GM12878 (cell line): Measurements from ENCODE around the gene CAMK2A. TPM values are rescaled to one million over a fixed set of nuclear protein-coding genes. Genes with fewer than 3 reads are reported as not detected.

Experiments used
- ATAC-seq: fragments of 200-7000 bp; cut with Tn5 transposase; 3 replicates; pipeline ENCODE4 v1.9.1; 2020; ENCODE audit warnings: mild to moderate bottlenecking, moderate library complexity
- BruUV-seq: library from RNA; stranded (reverse); fragments of 400-500 nt; replicated peaks from 2 replicates; lab custom pipeline; 2021; lab: Mats Ljungman, UMichigan
- CTCF ChIA-PET: fragments of 300-600 bp; sonication (Branson Sonifier 250); formaldehyde crosslinking; extraction: SDS; loops from one replicate; lab custom pipeline; 2021; ENCODE audit warnings: inconsistent platforms; lab: Yijun Ruan, JAX
- POLR2A ChIA-PET: fragments of 350-600 bp; formaldehyde crosslinking; extraction: SDS; loops from one replicate; lab custom pipeline; 2021; ENCODE audit warnings: inconsistent platforms; lab: Charles Lee
- RAD21 ChIA-PET: fragments of 300-600 bp; sonication (Branson Sonifier 250); formaldehyde crosslinking; loops from one replicate; lab custom pipeline; 2023; ENCODE audit warnings: antibody characterized with exemption; ENCODE audit not compliant: unreplicated experiment; lab: Charles Lee
- SMC1A ChIA-PET: fragments of 300-600 bp; sonication (Branson Sonifier 250); formaldehyde crosslinking; loops from one replicate; lab custom pipeline; 2023; ENCODE audit not compliant: unreplicated experiment, uncharacterized antibody; lab: Charles Lee
- DNase-seq: peaks from one replicate; pipeline ENCODE4 v3.0.0-alpha.2; 2011; ENCODE audit warnings: low read depth, low spot score
- FAIRE-seq: peaks from 3 replicates; lab custom pipeline; 2011; peaks lifted over from hg19 to GRCh38; lab: Jason Lieb, UNC
- H2AFZ ChIP-seq: 2 replicates; pipeline ENCODE4 v1.6.0; 2011; ENCODE audit warnings: low read depth, low read length, control low read depth; ENCODE audit not compliant: control insufficient read depth
- H3K27ac ChIP-seq: 2 replicates; pipeline ENCODE4 v1.5.1; 2011; ENCODE audit warnings: control low read depth; ENCODE audit not compliant: control insufficient read depth, insufficient read depth
- H3K27me3 ChIP-seq, 2 experiments: replicated peaks in 1 of 2; 2 replicates each; pipeline versions ENCODE4 v1.6.0 to v1.6.1; 2011; ENCODE audit warnings: low read length in 1 of 2; ENCODE audit not compliant: control insufficient read depth in 2 of 2, insufficient read depth in 2 of 2
- H3K36me3 ChIP-seq, 2 experiments: 2 replicates each; pipeline ENCODE4 v1.5.1; 2011; ENCODE audit warnings: low read length in 1 of 2; ENCODE audit not compliant: control insufficient read depth in 2 of 2, insufficient read depth in 2 of 2
- H3K4me1 ChIP-seq: 2 replicates; pipeline ENCODE4 v1.6.1; 2011; ENCODE audit warnings: mild to moderate bottlenecking, low read length, moderate library complexity, mixed read lengths; ENCODE audit not compliant: control insufficient read depth, insufficient read depth
- H3K4me2 ChIP-seq: 2 replicates; pipeline ENCODE4 v1.6.0; 2011; ENCODE audit warnings: control low read depth; ENCODE audit not compliant: control insufficient read depth, insufficient read depth
- H3K4me3 ChIP-seq: fragments of 200-600 bp; sonication (generic); 2 replicates; pipeline ENCODE4 v1.5.1; 2016
- H3K79me2 ChIP-seq: 2 replicates; pipeline ENCODE4 v1.6.0; 2011; ENCODE audit warnings: low read length; ENCODE audit not compliant: control insufficient read depth, insufficient read depth
- H3K9ac ChIP-seq: 2 replicates; pipeline ENCODE4 v1.8.0; 2011; ENCODE audit warnings: low read length, control low read depth, mixed read lengths; ENCODE audit not compliant: control insufficient read depth, insufficient read depth
- H3K9me3 ChIP-seq: replicated peaks from 3 replicates; pipeline ENCODE4 v1.5.1; 2011; ENCODE audit warnings: mild to moderate bottlenecking, low read length; ENCODE audit not compliant: control insufficient read depth, insufficient read depth
- H4K20me1 ChIP-seq: 2 replicates; pipeline ENCODE4 v1.6.0; 2011; ENCODE audit not compliant: control insufficient read depth, insufficient read depth
- FOS ChIP-seq: IDR thresholded peaks from 3 replicates; pipeline ENCODE4 v1.6.1; 2011; ENCODE audit warnings: borderline replicate concordance; ENCODE audit not compliant: insufficient read length; ENCODE audit errors: extremely low read depth
- IRF4 ChIP-seq: IDR thresholded peaks from 2 replicates; pipeline ENCODE4 v1.6.1; 2011; ENCODE audit warnings: low read depth, low read length
- JUNB ChIP-seq: IDR thresholded peaks from 2 replicates; pipeline ENCODE4 v1.6.1; 2016; ENCODE audit warnings: antibody characterized with exemption, mild to moderate bottlenecking
- WGBS: methylation state at CpG from one replicate; pipeline ENCODE4 v1.1.6; 2016; ENCODE audit warnings: low lambda C conversion rate; ENCODE audit not compliant: insufficient replicate concordance, insufficient coverage; ENCODE audit errors: missing lambda C conversion rate; 5-methylcytosine and 5-hydroxymethylcytosine counted together
- in situ Hi-C: fragments of 300-500 bp; cut with MboI; formaldehyde crosslinking; loops from 9 replicates; pipeline ENCODE4 v1.14.3; 2018; ENCODE audit warnings: mixed read lengths
- intact Hi-C: fragments of 100-400 bp; cut with micrococcal nuclease; formaldehyde crosslinking; loops from one replicate; pipeline ENCODE4 v1.14.2; 2022; ENCODE audit not compliant: unreplicated experiment
- polyA plus RNA-seq, 11 experiments: library from polyadenylated mRNA; depleted of rRNA in 4 of 11; unstranded in 6 of 11; stranded (reverse) in 5 of 11; fragments of >200 nt; fragmentation: Nextera tagmentation in 4 of 11; fragmentation: Illumina TruSeq in 1 of 11; extraction: Ambion mirVana in 4 of 11; extraction: Trizol in 1 of 11; gene quantifications; 1 replicate in 1 of 11; 2 replicates in 10 of 11; pipeline versions ENCODE4 v1.2.1 to v1.2.3, GENCODE V29; 2011 to 2016; ENCODE audit warnings: inconsistent platforms in 2 of 11, missing spikeins in 2 of 11, low read depth in 1 of 11
- total RNA-seq, 4 experiments: library from RNA; depleted of rRNA in 3 of 4; stranded (reverse); fragments of >200 nt in 3 of 4; fragmentation: Illumina TruSeq in 1 of 4; extraction: Trizol in 1 of 4; gene quantifications; 2 replicates each; pipeline versions ENCODE4 v1.2.1 to v1.2.3, GENCODE V29; 2013 to 2021
- TF ChIP-seq, protein P1 (sequence below): fragments of 450-650 bp; IDR thresholded peaks from 2 replicates; pipeline ENCODE4 v1.6.1; 2017; ENCODE audit warnings: mild to moderate bottlenecking, moderate library complexity
- TF ChIP-seq, protein P2 (sequence below): fragments of 450-650 bp; IDR thresholded peaks from 2 replicates; pipeline ENCODE4 v1.6.1; 2018; ENCODE audit warnings: borderline replicate concordance, mild to moderate bottlenecking; ENCODE audit not compliant: partially characterized antibody
- TF ChIP-seq, protein P3 (sequence below): IDR thresholded peaks from 2 replicates; pipeline ENCODE4 v1.6.1; 2012; ENCODE audit warnings: mild to moderate bottlenecking, low read depth, low read length

Gene CAMK2A
- total and polyA plus RNA-seq, 10 of the 15 experiments (the other 5 are each of a cell fraction or from before 2014, with no cell fraction given) = 0.11 TPM; not detected in 9

DNA sequence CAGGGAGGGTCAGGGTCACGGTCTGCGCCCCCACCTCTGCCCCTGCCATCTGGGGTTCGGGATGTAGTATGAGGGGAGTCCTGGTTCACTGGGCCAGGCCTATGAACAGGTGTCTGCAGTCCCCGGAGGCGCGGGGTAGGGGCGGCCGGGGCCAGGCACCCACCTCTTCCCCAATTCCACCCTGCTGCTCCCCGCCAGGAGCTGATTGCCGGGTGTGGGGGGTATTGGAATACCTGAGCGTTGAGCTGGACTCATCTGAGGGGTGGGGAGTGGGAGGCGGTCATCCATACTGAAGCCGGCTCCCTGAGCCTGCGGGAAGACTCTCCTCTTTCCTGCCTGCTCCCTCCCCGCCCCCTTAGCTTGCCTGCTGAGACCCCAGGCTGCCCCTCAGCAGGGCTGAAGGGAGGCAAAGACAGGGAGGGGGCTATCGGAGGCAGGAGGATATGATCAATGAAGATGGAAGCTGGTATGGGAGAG lies 99.0 kb downstream of the CAMK2A start (continued):
- no peak for TF ChIP-seq JUNB
- TF ChIP-seq, protein P1, sequence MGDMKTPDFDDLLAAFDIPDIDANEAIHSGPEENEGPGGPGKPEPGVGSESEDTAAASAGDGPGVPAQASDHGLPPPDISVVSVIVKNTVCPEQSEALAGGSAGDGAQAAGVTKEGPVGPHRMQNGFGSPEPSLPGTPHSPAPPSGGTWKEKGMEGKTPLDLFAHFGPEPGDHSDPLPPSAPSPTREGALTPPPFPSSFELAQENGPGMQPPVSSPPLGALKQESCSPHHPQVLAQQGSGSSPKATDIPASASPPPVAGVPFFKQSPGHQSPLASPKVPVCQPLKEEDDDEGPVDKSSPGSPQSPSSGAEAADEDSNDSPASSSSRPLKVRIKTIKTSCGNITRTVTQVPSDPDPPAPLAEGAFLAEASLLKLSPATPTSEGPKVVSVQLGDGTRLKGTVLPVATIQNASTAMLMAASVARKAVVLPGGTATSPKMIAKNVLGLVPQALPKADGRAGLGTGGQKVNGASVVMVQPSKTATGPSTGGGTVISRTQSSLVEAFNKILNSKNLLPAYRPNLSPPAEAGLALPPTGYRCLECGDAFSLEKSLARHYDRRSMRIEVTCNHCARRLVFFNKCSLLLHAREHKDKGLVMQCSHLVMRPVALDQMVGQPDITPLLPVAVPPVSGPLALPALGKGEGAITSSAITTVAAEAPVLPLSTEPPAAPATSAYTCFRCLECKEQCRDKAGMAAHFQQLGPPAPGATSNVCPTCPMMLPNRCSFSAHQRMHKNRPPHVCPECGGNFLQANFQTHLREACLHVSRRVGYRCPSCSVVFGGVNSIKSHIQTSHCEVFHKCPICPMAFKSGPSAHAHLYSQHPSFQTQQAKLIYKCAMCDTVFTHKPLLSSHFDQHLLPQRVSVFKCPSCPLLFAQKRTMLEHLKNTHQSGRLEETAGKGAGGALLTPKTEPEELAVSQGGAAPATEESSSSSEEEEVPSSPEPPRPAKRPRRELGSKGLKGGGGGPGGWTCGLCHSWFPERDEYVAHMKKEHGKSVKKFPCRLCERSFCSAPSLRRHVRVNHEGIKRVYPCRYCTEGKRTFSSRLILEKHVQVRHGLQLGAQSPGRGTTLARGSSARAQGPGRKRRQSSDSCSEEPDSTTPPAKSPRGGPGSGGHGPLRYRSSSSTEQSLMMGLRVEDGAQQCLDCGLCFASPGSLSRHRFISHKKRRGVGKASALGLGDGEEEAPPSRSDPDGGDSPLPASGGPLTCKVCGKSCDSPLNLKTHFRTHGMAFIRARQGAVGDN = no peak

DNA sequence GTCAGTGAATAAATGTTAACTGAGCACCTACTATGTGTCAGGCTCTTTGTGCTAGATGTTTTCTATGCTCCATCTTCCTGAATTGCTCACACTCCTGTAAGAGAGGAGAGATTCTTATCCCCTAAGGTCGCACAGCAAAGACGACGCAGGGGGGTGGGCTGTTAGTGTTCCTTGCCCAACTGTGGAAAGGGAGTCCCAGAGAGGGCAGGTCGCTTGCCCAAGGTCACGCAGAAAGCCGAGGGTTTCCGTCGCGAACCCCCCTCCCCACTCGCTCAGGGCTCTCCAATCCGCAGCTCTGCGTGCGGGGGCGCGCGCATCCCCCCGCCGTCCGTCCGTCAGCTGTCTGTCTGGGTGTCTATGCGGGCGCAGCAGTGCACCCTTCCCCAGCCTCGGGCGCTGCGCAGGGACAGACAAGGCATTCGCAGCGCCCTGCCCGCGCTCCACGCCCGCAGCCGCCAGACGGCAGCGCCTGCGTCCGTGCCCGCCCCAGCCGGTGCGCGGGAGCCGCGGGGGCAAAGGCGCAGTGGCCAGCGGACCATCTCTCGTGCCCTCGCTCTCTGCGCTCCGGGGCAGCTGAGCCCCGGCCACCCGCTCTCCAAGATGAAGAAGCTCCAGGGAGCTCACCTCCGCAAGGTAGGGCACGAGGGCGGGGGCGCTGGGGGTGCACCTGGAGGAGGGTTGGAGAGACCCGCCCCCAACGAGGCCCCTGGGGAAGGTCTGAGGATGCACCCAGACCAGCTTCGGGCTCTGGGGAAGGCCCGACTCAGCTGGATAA lies 99.7 kb downstream of the CAMK2A start, which contains the start of gene SLC6A7:
TSS of gene SLC6A7 (plus strand) at position 335 of the 775 bp plus-strand sequence. CDS start at position 601, 266 bp downstream.
- TF ChIP-seq IRF4 (no peak), FOS (no peak)
- TF ChIP-seq, protein P2, sequence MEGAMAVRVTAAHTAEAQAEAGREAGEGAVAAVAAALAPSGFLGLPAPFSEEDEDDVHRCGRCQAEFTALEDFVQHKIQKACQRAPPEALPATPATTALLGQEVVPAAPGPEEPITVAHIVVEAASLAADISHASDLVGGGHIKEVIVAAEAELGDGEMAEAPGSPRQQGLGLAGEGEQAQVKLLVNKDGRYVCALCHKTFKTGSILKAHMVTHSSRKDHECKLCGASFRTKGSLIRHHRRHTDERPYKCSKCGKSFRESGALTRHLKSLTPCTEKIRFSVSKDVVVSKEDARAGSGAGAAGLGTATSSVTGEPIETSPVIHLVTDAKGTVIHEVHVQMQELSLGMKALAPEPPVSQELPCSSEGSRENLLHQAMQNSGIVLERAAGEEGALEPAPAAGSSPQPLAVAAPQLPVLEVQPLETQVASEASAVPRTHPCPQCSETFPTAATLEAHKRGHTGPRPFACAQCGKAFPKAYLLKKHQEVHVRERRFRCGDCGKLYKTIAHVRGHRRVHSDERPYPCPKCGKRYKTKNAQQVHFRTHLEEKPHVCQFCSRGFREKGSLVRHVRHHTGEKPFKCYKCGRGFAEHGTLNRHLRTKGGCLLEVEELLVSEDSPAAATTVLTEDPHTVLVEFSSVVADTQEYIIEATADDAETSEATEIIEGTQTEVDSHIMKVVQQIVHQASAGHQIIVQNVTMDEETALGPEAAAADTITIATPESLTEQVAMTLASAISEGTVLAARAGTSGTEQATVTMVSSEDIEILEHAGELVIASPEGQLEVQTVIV = no peak
- TF ChIP-seq, protein P3, sequence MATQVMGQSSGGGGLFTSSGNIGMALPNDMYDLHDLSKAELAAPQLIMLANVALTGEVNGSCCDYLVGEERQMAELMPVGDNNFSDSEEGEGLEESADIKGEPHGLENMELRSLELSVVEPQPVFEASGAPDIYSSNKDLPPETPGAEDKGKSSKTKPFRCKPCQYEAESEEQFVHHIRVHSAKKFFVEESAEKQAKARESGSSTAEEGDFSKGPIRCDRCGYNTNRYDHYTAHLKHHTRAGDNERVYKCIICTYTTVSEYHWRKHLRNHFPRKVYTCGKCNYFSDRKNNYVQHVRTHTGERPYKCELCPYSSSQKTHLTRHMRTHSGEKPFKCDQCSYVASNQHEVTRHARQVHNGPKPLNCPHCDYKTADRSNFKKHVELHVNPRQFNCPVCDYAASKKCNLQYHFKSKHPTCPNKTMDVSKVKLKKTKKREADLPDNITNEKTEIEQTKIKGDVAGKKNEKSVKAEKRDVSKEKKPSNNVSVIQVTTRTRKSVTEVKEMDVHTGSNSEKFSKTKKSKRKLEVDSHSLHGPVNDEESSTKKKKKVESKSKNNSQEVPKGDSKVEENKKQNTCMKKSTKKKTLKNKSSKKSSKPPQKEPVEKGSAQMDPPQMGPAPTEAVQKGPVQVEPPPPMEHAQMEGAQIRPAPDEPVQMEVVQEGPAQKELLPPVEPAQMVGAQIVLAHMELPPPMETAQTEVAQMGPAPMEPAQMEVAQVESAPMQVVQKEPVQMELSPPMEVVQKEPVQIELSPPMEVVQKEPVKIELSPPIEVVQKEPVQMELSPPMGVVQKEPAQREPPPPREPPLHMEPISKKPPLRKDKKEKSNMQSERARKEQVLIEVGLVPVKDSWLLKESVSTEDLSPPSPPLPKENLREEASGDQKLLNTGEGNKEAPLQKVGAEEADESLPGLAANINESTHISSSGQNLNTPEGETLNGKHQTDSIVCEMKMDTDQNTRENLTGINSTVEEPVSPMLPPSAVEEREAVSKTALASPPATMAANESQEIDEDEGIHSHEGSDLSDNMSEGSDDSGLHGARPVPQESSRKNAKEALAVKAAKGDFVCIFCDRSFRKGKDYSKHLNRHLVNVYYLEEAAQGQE = no peak
- ATAC-seq (no peak), FAIRE-seq (no peak), DNase-seq (no peak)
- CTCF ChIA-PET = no interaction called here
- no peaks in the 10 kb centered on the region for H4K20me1 ChIP-seq
- H3K27ac ChIP-seq = no peak within 1 kb of the TSS
- H3K27me3 ChIP-seq = peaks cover 0 to 5% of the 10 kb centered on the region in 2 experiments; a peak in 3 of 4 replicates
- no peak within 1 kb of the TSS for H3K4me2 ChIP-seq
- SMC1A ChIA-PET = interaction anchor here (0.7 kb wide), 1 partner anchor 11 kb away, joined by 3 read pairs; no protein-coding TSS in a partner anchor
- H3K4me1 ChIP-seq = no peaks in the 10 kb centered on the region
- no peaks in the 10 kb centered on the region for H3K79me2 ChIP-seq
- BruUV-seq = no TSS peak
- 33% methylated on average over 54 of the region's 58 CpGs for WGBS
- no peak within 1 kb of the TSS for H2AFZ ChIP-seq
- no peak within 1 kb of the TSS for H3K4me3 ChIP-seq
- in situ Hi-C loops = no loop called here
- H3K9me3 ChIP-seq = no peaks in the 10 kb centered on the region
- H3K36me3 ChIP-seq = no peaks in the 10 kb centered on the region
- no peak within 1 kb of the TSS for H3K9ac ChIP-seq
- POLR2A ChIA-PET = no interaction called here
- RAD21 ChIA-PET = no interaction called here
- intact Hi-C loops = no loop called here
